Measurements from ENCODE around the gene SYNPR. TPM values are rescaled to one million over a fixed set of nuclear protein-coding genes. Genes with fewer than 3 reads are reported as not detected.

SYNPR gene
- total and polyA plus RNA-seq, 5 donors from 2014 or later = not detected

DNA sequence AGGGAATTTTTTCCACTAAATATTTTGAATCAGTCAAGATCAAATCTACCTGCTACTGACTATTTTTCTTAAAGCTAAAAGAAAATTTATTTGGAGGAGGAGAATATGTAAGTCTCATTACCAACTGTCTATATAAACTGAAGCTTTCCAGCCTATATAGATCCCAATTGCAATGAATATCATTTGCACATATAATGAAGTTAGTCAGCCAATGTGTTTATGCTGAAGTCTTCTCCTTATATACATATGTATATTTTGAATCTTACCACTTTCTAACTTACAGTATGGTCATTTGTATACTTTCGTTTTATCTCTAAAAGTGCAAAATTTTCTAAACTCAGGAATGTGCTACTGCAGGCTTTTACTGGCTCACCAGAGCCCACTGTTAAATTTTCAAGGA is 136.5 kb downstream of the SYNPR start:
- Mint-ChIP-seq H3K36me3 (no peaks in the 10 kb centered on the region), H3K27me3 (no peaks in the 10 kb centered on the region), H3K9me3 (peaks cover 0 to 1% (median 0%) of the 10 kb centered on the region in 7 donors), H3K4me1 (no peaks in the 10 kb centered on the region), H3K4me3 (no peak overlapping the region), H3K27ac (no peak overlapping the region)
- H3K36me3 ChIP-seq (ENCODE audit: control insufficient read depth, insufficient read depth, low read length) = no peaks in the 10 kb centered on the region
- H3K27ac ChIP-seq (ENCODE audit: insufficient read depth, low read length, poor library complexity, severe bottlenecking) = no peak overlapping the region
- no peaks in the 10 kb centered on the region for H3K4me1 ChIP-seq (ENCODE audit: control insufficient read depth, insufficient read depth, low read length, poor library complexity, severe bottlenecking)
- ATAC-seq (ENCODE audit: low read depth in 2 of 2) (no peak), DNase-seq (no peak)
- no peaks in the 10 kb centered on the region for H3K9me3 ChIP-seq (ENCODE audit: control insufficient read depth in 2 of 2, low read length in 2 of 2)
- H3K27me3 ChIP-seq (ENCODE audit: control insufficient read depth, insufficient read depth, low read length) = no peaks in the 10 kb centered on the region
- H3K4me3 ChIP-seq (ENCODE audit: low read depth, low read length) = no peak overlapping the region

- ATAC-seq (ENCODE audit: low read depth in 2 of 2) (no peak), DNase-seq (no peak)
- peaks cover 0 to 5% (median 0%) of the 10 kb centered on the region in 7 donors for H3K9me3 Mint-ChIP-seq
- no peaks in the 10 kb centered on the region for H3K36me3 ChIP-seq (ENCODE audit: control insufficient read depth, insufficient read depth, low read length)
- no peak overlapping the region for H3K4me3 ChIP-seq (ENCODE audit: low read depth, low read length)
- no peaks in the 10 kb centered on the region for H3K9me3 ChIP-seq (ENCODE audit: control insufficient read depth in 2 of 2, low read length in 2 of 2)
- no peak overlapping the region for H3K27ac Mint-ChIP-seq
- H3K36me3 Mint-ChIP-seq = no peaks in the 10 kb centered on the region
- no peaks in the 10 kb centered on the region for H3K4me1 Mint-ChIP-seq
- H3K27me3 ChIP-seq (ENCODE audit: control insufficient read depth, insufficient read depth, low read length) = no peaks in the 10 kb centered on the region
- no peak overlapping the region for H3K27ac ChIP-seq (ENCODE audit: insufficient read depth, low read length, poor library complexity, severe bottlenecking)
- H3K27me3 Mint-ChIP-seq = no peaks in the 10 kb centered on the region
- no peaks in the 10 kb centered on the region for H3K4me1 ChIP-seq (ENCODE audit: control insufficient read depth, insufficient read depth, low read length, poor library complexity, severe bottlenecking)
- H3K4me3 Mint-ChIP-seq = no peak overlapping the region
These were observed 151.8 kb downstream of the SYNPR start for GRCh38 chr3:63429905-63430304.

GRCh38 chr3:63430875-63431274 is 152.8 kb downstream of the SYNPR start:
- no peak for ATAC-seq (ENCODE audit: low read depth in 2 of 2)
- Histone ChIP-seq H3K36me3 (ENCODE audit: control insufficient read depth, insufficient read depth, low read length) (no peaks in the 10 kb centered on the region), H3K9me3 (ENCODE audit: control insufficient read depth in 2 of 2, low read length in 2 of 2) (no peaks in the 10 kb centered on the region), H3K27me3 (ENCODE audit: control insufficient read depth, insufficient read depth, low read length) (no peaks in the 10 kb centered on the region), H3K4me1 (ENCODE audit: control insufficient read depth, insufficient read depth, low read length, poor library complexity, severe bottlenecking) (no peaks in the 10 kb centered on the region), H3K4me3 (ENCODE audit: low read depth, low read length) (no peak overlapping the region), H3K27ac (ENCODE audit: insufficient read depth, low read length, poor library complexity, severe bottlenecking) (no peak overlapping the region)
- H3K9me3 Mint-ChIP-seq = peaks cover 0 to 2% (median 0%) of the 10 kb centered on the region in 7 donors
- H3K4me1 Mint-ChIP-seq = no peaks in the 10 kb centered on the region
- no peaks in the 10 kb centered on the region for H3K27me3 Mint-ChIP-seq
- no peak overlapping the region for H3K4me3 Mint-ChIP-seq
- no peak for DNase-seq
- H3K27ac Mint-ChIP-seq = no peak overlapping the region
- no peaks in the 10 kb centered on the region for H3K36me3 Mint-ChIP-seq

DNA sequence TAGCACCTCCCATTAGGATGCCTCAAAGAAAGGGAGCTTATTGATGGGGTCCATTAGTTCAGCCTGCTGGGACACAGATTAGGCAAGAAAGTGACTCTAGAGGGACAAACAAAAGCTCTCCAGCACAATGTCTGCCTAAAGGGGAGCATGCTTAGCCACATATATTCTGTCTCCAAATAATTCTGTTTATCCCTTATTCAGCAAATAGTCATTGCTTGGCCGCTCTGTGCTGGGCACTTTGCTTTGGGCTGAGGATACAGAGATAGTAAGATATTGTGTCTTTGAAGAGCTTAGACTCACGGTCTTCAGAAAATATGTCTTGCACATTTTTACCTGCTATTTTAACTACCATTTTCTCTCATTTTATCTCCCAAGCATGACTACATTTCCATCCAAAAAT is 159.8 kb downstream of the SYNPR start:
- no peak overlapping the region for H3K27ac ChIP-seq (ENCODE audit: insufficient read depth, low read length, poor library complexity, severe bottlenecking)
- no peak overlapping the region for H3K4me3 ChIP-seq (ENCODE audit: low read depth, low read length)
- Mint-ChIP-seq H3K36me3 (no peaks in the 10 kb centered on the region), H3K4me1 (no peaks in the 10 kb centered on the region), H3K27me3 (no peaks in the 10 kb centered on the region), H3K9me3 (peaks cover 0 to 5% (median 0%) of the 10 kb centered on the region in 7 donors), H3K4me3 (no peak overlapping the region), H3K27ac (no peak overlapping the region)
- no peaks in the 10 kb centered on the region for H3K4me1 ChIP-seq (ENCODE audit: control insufficient read depth, insufficient read depth, low read length, poor library complexity, severe bottlenecking)
- H3K9me3 ChIP-seq (ENCODE audit: control insufficient read depth in 2 of 2, low read length in 2 of 2) = no peaks in the 10 kb centered on the region
- DNase-seq = no peak
- no peak for ATAC-seq (ENCODE audit: low read depth in 2 of 2)
- H3K36me3 ChIP-seq (ENCODE audit: control insufficient read depth, insufficient read depth, low read length) = no peaks in the 10 kb centered on the region
- H3K27me3 ChIP-seq (ENCODE audit: control insufficient read depth, insufficient read depth, low read length) = no peaks in the 10 kb centered on the region

DNA sequence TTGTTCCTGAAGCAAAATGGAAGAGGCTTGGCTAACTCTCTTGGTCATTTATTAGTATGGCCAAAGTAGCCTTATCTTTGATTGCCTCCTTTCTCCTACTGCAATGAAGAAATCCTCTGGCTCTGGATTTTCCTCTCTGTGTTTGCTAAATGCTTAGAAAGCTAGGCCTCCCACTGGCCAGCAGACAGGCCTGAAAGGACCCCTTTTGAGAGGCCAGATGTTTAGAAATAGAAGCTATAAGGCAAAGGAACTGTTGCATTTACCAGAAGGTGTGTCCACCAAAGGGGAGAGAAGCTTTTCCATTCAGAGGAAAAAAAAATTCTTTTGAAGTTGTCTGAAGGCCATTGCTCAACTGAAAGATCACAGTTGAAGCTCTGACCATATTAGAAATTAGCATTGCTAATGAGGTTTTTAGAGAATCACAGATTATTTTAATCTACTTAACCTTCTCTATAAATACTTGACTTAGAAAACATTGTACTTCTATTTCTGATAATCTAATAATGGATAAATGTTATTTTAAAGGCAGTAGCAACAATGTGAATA is 160.8 kb downstream of the SYNPR start:
- Histone ChIP-seq H3K27me3 (ENCODE audit: control insufficient read depth, insufficient read depth, low read length) (no peaks in the 10 kb centered on the region), H3K27ac (ENCODE audit: insufficient read depth, low read length, poor library complexity, severe bottlenecking) (no peak overlapping the region), H3K4me3 (ENCODE audit: low read depth, low read length) (no peak overlapping the region), H3K4me1 (ENCODE audit: control insufficient read depth, insufficient read depth, low read length, poor library complexity, severe bottlenecking) (no peaks in the 10 kb centered on the region), H3K36me3 (ENCODE audit: control insufficient read depth, insufficient read depth, low read length) (no peaks in the 10 kb centered on the region), H3K9me3 (ENCODE audit: control insufficient read depth in 2 of 2, low read length in 2 of 2) (no peaks in the 10 kb centered on the region)
- no peaks in the 10 kb centered on the region for H3K36me3 Mint-ChIP-seq
- DNase-seq = no peak
- H3K9me3 Mint-ChIP-seq = peaks cover 0 to 8% (median 0%) of the 10 kb centered on the region in 7 donors
- no peak overlapping the region for H3K27ac Mint-ChIP-seq
- H3K27me3 Mint-ChIP-seq = no peaks in the 10 kb centered on the region
- H3K4me1 Mint-ChIP-seq = no peaks in the 10 kb centered on the region
- H3K4me3 Mint-ChIP-seq = no peak overlapping the region
- no peak for ATAC-seq (ENCODE audit: low read depth in 2 of 2)

DNA sequence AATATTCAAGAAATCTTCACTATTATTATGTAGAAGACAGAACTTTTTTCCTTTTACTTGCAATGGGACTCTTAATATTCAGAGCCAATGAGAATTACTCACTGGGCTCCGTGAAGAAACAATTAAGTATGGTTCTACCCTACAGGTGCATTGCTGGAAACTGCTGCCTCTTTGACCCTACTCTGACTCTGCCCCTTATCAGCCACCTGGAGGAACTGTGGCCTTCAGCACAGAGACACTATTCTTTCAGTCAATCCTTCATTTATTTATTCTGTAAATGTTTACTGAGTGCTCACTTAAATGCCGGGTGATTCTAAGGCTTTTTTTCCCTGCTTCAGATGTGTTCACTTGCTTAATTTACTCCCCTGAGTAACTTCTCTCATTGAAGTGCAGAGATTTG is 163.2 kb downstream of the SYNPR start:
- Histone ChIP-seq H3K4me3 (ENCODE audit: low read depth, low read length) (no peak overlapping the region), H3K27me3 (ENCODE audit: control insufficient read depth, insufficient read depth, low read length) (no peaks in the 10 kb centered on the region), H3K36me3 (ENCODE audit: control insufficient read depth, insufficient read depth, low read length) (no peaks in the 10 kb centered on the region), H3K27ac (ENCODE audit: insufficient read depth, low read length, poor library complexity, severe bottlenecking) (no peak overlapping the region), H3K9me3 (ENCODE audit: control insufficient read depth in 2 of 2, low read length in 2 of 2) (no peaks in the 10 kb centered on the region), H3K4me1 (ENCODE audit: control insufficient read depth, insufficient read depth, low read length, poor library complexity, severe bottlenecking) (no peaks in the 10 kb centered on the region)
- Mint-ChIP-seq H3K4me1 (no peaks in the 10 kb centered on the region), H3K9me3 (peaks cover 0 to 8% (median 0%) of the 10 kb centered on the region in 7 donors), H3K4me3 (no peak overlapping the region), H3K27me3 (no peaks in the 10 kb centered on the region), H3K27ac (no peak overlapping the region), H3K36me3 (no peaks in the 10 kb centered on the region)
- no peak for DNase-seq
- no peak for ATAC-seq (ENCODE audit: low read depth in 2 of 2)

DNA sequence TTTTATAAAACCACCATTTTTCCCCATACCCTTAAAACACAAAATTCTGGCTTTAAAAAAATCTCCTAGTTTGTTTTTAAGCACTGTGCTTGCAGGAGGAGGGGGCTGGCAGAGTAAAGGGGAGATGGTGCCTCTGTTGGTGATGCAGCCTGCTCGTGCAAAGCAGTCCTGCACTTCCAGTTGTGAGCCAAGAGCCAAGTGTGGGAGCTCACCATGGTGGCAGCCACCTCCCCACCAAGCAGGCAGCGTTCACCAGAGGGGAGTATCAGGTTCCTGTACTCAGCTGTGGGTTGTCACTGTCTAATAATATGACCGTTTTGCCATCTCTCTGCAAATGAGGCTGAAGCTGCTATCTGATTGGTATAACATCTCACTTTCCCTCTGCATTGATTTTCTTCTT is 164.8 kb downstream of the SYNPR start:
- Histone ChIP-seq H3K36me3 (ENCODE audit: control insufficient read depth, insufficient read depth, low read length) (no peaks in the 10 kb centered on the region), H3K27me3 (ENCODE audit: control insufficient read depth, insufficient read depth, low read length) (no peaks in the 10 kb centered on the region), H3K27ac (ENCODE audit: insufficient read depth, low read length, poor library complexity, severe bottlenecking) (no peak overlapping the region), H3K4me1 (ENCODE audit: control insufficient read depth, insufficient read depth, low read length, poor library complexity, severe bottlenecking) (no peaks in the 10 kb centered on the region), H3K4me3 (ENCODE audit: low read depth, low read length) (no peak overlapping the region), H3K9me3 (ENCODE audit: control insufficient read depth in 2 of 2, low read length in 2 of 2) (no peaks in the 10 kb centered on the region)
- Mint-ChIP-seq H3K9me3 (peaks cover 0 to 8% (median 0%) of the 10 kb centered on the region in 7 donors), H3K27ac (no peak overlapping the region), H3K27me3 (no peaks in the 10 kb centered on the region), H3K36me3 (no peaks in the 10 kb centered on the region), H3K4me1 (no peaks in the 10 kb centered on the region), H3K4me3 (no peak overlapping the region)
- DNase-seq = no peak
- ATAC-seq (ENCODE audit: low read depth in 2 of 2) = no peak

GRCh38 chr3:63450023-63450422 is 171.9 kb downstream of the SYNPR start:
- no peak overlapping the region for H3K4me3 ChIP-seq (ENCODE audit: low read depth, low read length)
- no peaks in the 10 kb centered on the region for H3K27me3 ChIP-seq (ENCODE audit: control insufficient read depth, insufficient read depth, low read length)
- Mint-ChIP-seq H3K4me3 (no peak overlapping the region), H3K36me3 (no peaks in the 10 kb centered on the region), H3K4me1 (no peaks in the 10 kb centered on the region), H3K27ac (no peak overlapping the region), H3K27me3 (no peaks in the 10 kb centered on the region), H3K9me3 (peaks cover 0 to 5% (median 0%) of the 10 kb centered on the region in 7 donors)
- no peak overlapping the region for H3K27ac ChIP-seq (ENCODE audit: insufficient read depth, low read length, poor library complexity, severe bottlenecking)
- no peaks in the 10 kb centered on the region for H3K4me1 ChIP-seq (ENCODE audit: control insufficient read depth, insufficient read depth, low read length, poor library complexity, severe bottlenecking)
- H3K36me3 ChIP-seq (ENCODE audit: control insufficient read depth, insufficient read depth, low read length) = no peaks in the 10 kb centered on the region
- ATAC-seq (ENCODE audit: low read depth in 2 of 2) = no peak
- no peaks in the 10 kb centered on the region for H3K9me3 ChIP-seq (ENCODE audit: control insufficient read depth in 2 of 2, low read length in 2 of 2)
- no peak for DNase-seq

Measured in CD4-positive, CD25-positive, alpha-beta regulatory T cell (primary cell).